GM12801 (cell line): ENCODE data around the gene PRKCQ.

Experiments used
- TF ChIP-seq, protein P1 (sequence below): IDR thresholded peaks from one replicate; pipeline ENCODE4 v1.5.1; 2011; ENCODE audit warnings: control low read depth; ENCODE audit not compliant: insufficient read length; ENCODE audit errors: extremely low read depth

PRKCQ gene

DNA sequence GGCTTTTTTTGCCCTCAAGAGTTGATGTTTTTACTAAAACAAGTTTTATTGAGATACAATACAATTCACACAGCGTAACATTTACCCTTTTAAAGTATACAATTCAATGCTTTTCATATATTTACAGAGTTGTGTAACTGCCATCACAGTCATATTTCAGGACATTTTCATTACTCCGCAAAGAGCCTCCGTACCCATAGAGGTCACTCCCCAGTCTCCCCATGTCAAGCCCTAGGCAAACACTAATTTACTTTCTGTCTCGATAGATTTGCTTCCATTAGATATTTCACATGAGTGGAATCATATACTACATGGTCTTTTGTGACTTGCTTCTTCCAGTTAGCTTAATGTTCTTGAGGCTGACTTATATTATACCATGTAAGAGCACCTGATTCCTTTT lies 183.8 kb downstream of the PRKCQ start:
- TF ChIP-seq, protein P1, sequence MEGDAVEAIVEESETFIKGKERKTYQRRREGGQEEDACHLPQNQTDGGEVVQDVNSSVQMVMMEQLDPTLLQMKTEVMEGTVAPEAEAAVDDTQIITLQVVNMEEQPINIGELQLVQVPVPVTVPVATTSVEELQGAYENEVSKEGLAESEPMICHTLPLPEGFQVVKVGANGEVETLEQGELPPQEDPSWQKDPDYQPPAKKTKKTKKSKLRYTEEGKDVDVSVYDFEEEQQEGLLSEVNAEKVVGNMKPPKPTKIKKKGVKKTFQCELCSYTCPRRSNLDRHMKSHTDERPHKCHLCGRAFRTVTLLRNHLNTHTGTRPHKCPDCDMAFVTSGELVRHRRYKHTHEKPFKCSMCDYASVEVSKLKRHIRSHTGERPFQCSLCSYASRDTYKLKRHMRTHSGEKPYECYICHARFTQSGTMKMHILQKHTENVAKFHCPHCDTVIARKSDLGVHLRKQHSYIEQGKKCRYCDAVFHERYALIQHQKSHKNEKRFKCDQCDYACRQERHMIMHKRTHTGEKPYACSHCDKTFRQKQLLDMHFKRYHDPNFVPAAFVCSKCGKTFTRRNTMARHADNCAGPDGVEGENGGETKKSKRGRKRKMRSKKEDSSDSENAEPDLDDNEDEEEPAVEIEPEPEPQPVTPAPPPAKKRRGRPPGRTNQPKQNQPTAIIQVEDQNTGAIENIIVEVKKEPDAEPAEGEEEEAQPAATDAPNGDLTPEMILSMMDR: no peak

DNA sequence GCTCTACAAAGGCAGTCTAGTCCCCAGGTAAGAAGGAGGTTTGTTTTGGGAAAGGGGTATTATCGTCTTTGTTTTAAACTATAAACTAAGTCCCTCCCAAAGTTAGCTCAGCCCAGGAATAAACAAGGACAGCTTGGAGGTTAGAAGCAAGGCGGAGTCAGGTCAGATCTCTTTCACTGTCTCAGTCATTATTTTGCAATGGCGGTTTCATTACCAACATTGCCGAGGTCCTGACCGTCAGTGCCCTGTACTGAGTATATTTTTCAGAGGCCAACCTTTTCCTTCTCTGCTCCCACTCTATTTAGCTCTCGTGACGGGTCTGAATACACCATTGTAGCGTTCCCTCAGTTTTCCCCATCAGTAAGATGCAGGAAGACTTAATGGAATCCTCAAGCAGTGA lies 184.5 kb downstream of the PRKCQ start:
- TF ChIP-seq, protein P1: no peak

DNA sequence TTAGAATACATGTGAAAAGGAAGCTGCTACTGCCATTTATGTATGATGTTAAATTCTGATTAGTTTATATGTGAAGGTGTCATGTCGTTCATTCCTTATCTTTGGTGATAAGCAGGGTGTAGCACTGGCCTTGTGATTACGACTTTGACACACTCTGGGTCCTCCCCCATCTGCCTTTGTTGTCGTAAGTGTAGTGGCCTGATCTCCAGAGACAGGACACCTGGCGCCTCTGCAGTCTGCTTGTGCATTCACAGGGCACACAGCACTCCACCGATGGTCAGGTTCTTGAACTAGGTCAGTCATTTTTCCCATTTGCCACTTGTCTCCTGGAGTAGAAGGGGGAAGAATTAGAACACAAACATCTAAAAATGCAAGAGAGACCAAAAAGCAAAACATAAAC lies 186.0 kb downstream of the PRKCQ start:
- TF ChIP-seq, protein P1: no peak

DNA sequence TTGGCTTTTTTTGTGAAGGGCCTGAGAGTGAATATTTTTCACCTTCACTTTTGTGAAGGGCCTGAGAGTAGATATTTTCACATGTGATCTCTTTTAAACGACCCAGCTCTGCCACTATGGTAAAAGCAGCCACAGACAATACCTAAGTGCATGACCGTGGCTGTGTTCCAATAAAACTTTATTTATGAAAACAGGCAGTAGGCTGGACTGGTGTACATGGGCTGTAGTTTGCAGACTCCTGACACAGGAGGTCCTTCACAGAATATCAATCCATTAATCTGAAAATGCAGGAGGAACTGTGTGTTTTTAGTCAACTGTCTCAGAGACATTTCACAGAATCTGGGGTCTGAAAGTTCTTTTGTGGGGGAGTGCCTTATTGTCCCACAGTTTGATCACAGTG lies 186.9 kb downstream of the PRKCQ start:
- TF ChIP-seq, protein P1: no peak

DNA sequence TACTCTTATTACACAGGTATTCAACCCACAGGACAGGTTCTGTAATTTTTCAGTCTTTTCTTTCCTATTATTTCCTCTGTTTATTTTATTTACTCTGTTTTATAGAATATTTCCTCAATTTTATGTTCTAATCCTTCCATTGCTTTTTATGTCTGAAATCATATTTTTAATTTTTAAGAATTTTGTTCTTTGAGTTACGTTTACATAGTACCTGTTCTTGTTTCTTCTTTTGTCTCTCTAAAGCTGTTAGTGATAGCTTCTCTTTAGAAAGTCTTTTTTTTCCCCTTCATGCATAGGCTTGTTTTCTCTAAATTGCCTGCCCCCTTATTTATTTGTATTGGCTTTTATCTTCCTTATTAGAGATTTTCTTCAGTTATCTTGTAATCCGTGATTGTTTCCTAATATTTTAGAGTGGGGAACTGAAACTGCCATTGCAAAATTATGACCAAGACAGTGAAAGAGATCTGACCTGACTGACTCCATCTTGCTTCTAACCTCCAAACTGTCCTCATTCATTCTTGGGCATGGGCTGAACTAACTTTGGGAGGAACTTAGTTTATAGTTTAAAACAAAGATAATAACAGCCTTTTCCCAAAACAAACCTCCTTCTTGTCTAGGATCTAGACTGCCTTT lies 189.7 kb downstream of the PRKCQ start:
- TF ChIP-seq, protein P1: no peak

DNA sequence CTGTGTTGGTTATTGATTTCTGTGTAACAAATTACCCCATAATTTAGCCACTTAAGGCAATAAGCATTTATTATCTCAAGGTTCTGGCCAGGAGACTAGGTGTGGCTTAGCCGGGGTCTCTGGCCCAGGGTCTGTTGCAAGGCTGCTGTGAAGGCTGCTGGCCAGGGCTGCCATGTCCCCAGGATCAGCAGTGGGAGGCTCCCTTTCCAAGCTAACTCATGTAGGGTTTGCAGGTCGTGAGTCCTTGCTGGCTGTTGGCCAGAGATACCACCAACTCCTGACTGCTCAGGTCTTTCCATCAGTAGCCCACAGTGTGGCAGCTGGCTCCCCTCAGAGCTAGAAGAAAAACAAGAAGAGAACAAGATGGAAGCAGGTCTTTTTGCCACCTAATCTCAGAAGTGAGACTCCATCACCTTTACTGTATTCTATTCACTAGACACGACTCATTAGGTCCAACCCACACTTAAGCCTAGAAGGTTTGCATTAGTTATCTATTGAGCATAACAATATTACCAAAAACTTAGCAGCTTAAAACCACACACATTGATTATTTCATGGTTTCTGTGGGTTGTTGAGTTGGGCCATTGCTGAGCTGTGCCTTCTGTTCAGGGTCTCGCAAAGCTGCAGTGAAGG lies 191.7 kb downstream of the PRKCQ start:
- TF ChIP-seq, protein P1: no peak

DNA sequence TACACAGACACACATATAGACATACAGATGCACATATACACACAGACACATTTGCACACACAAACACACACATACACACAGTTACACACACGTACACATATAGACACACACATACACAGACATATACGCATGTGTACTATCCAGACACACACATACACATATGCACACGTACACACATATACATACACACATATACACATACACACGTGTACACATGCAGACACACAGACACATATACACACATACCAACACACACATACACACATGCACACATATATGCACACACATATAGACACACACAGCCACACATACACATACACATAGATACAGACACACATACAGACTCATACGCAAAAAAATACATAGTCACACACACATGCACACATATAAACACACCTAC lies 193.1 kb downstream of the PRKCQ start:
- TF ChIP-seq, protein P1: no peak
